ENCODE measurements around the gene HSD17B11. TPM values are rescaled to one million over a fixed set of nuclear protein-coding genes. Genes with fewer than 3 reads are reported as not detected.
"Not testable (repeated sequence)": the region's sequence is repeated elsewhere in the genome, so short reads cannot be mapped to it uniquely, and the experiment has no call there.

HSD17B11 gene
- total RNA-seq, 1 donor from 2014 or later: 10.3 TPM

GRCh38 chr4:87390551-87390890 lies 467 bp downstream of the HSD17B11 start:
- no peak for DNase-seq (ENCODE audit: low spot score)
- Mint-ChIP-seq H3K27me3 (ENCODE audit: low read depth) (no peaks in the 10 kb centered on the region), H3K27ac (ENCODE audit: unreplicated experiment) (peak overlapping the region; percentile 93), H3K9me3 (ENCODE audit: low read depth) (peaks cover 5% of the 10 kb centered on the region), H3K36me3 (ENCODE audit: low read depth) (no peaks in the 10 kb centered on the region), H3K4me3 (ENCODE audit: unreplicated experiment) (peak overlapping the region; percentile 89), H3K4me1 (ENCODE audit: low read depth) (peaks cover 26% of the 10 kb centered on the region)
- TF ChIP-seq CTCF (IDR thresholded peaks at IDR 0.05): no peak

GRCh38 chr4:87390055-87390454 lies 933 bp downstream of the HSD17B11 start:
- not testable (repeated sequence) for H3K27ac Mint-ChIP-seq (ENCODE audit: unreplicated experiment); DNase-seq (ENCODE audit: low spot score); H3K9me3 Mint-ChIP-seq (ENCODE audit: low read depth); H3K36me3 Mint-ChIP-seq (ENCODE audit: low read depth); H3K27me3 Mint-ChIP-seq (ENCODE audit: low read depth)
- Mint-ChIP-seq H3K4me3 (ENCODE audit: unreplicated experiment) (peak overlapping the region; percentile 89), H3K4me1 (ENCODE audit: low read depth) (peaks cover 26% of the 10 kb centered on the region)

GRCh38 chr4:87388901-87389300 lies 2.1 kb downstream of the HSD17B11 start:
- Mint-ChIP-seq H3K27ac (ENCODE audit: unreplicated experiment) (no peak overlapping the region), H3K9me3 (ENCODE audit: low read depth) (peaks cover 12% of the 10 kb centered on the region), H3K4me3 (ENCODE audit: unreplicated experiment) (no peak overlapping the region), H3K36me3 (ENCODE audit: low read depth) (no peaks in the 10 kb centered on the region), H3K27me3 (ENCODE audit: low read depth) (no peaks in the 10 kb centered on the region), H3K4me1 (ENCODE audit: low read depth) (peaks cover 26% of the 10 kb centered on the region)
- TF ChIP-seq CTCF (IDR thresholded peaks at IDR 0.05): no peak
- no peak for DNase-seq (ENCODE audit: low spot score)

- H3K4me1 Mint-ChIP-seq (ENCODE audit: low read depth): peaks cover 26% of the 10 kb centered on the region
- peaks cover 12% of the 10 kb centered on the region for H3K9me3 Mint-ChIP-seq (ENCODE audit: low read depth)
- TF ChIP-seq CTCF (IDR thresholded peaks at IDR 0.05): no peak
- H3K4me3 Mint-ChIP-seq (ENCODE audit: unreplicated experiment): no peak overlapping the region
- H3K27ac Mint-ChIP-seq (ENCODE audit: unreplicated experiment): no peak overlapping the region
- no peaks in the 10 kb centered on the region for H3K36me3 Mint-ChIP-seq (ENCODE audit: low read depth)
- no peak for DNase-seq (ENCODE audit: low spot score)
- no peaks in the 10 kb centered on the region for H3K27me3 Mint-ChIP-seq (ENCODE audit: low read depth)
Measured at GRCh38 chr4:87387237-87387636, 3.8 kb downstream of the HSD17B11 start.

- Mint-ChIP-seq H3K9me3 (ENCODE audit: low read depth) (peaks cover 12% of the 10 kb centered on the region), H3K4me1 (ENCODE audit: low read depth) (peaks cover 11% of the 10 kb centered on the region)
- H3K27me3 Mint-ChIP-seq (ENCODE audit: low read depth); DNase-seq (ENCODE audit: low spot score); H3K4me3 Mint-ChIP-seq (ENCODE audit: unreplicated experiment); H3K36me3 Mint-ChIP-seq (ENCODE audit: low read depth); H3K27ac Mint-ChIP-seq (ENCODE audit: unreplicated experiment): not testable (repeated sequence)
Measured at GRCh38 chr4:87384466-87385132, 6.4 kb downstream of the HSD17B11 start.

- no peak for DNase-seq (ENCODE audit: low spot score)
- Mint-ChIP-seq H3K9me3 (ENCODE audit: low read depth) (peaks cover 8% of the 10 kb centered on the region), H3K36me3 (ENCODE audit: low read depth) (no peaks in the 10 kb centered on the region), H3K4me3 (ENCODE audit: unreplicated experiment) (no peak overlapping the region), H3K27me3 (ENCODE audit: low read depth) (no peaks in the 10 kb centered on the region), H3K27ac (ENCODE audit: unreplicated experiment) (no peak overlapping the region), H3K4me1 (ENCODE audit: low read depth) (no peaks in the 10 kb centered on the region)
- no peak for TF ChIP-seq CTCF (IDR thresholded peaks at IDR 0.05)
Measured at GRCh38 chr4:87382931-87383330, 8.1 kb downstream of the HSD17B11 start.

Data from chondrocyte (in vitro differentiated cells).